ENCODE data around the gene BIRC2. TPM values are rescaled to one million over a fixed set of nuclear protein-coding genes. Genes with fewer than 3 reads are reported as not detected.
A peak's percentile ranks its signal among the peaks of the same experiment; 100 is the strongest.

Gene BIRC2
- total and polyA plus RNA-seq, 9 of the 15 experiments (the other 6 are each of a cell fraction or from before 2014, with no cell fraction given): 14.3 to 45.9 (median 20.7) TPM

DNA sequence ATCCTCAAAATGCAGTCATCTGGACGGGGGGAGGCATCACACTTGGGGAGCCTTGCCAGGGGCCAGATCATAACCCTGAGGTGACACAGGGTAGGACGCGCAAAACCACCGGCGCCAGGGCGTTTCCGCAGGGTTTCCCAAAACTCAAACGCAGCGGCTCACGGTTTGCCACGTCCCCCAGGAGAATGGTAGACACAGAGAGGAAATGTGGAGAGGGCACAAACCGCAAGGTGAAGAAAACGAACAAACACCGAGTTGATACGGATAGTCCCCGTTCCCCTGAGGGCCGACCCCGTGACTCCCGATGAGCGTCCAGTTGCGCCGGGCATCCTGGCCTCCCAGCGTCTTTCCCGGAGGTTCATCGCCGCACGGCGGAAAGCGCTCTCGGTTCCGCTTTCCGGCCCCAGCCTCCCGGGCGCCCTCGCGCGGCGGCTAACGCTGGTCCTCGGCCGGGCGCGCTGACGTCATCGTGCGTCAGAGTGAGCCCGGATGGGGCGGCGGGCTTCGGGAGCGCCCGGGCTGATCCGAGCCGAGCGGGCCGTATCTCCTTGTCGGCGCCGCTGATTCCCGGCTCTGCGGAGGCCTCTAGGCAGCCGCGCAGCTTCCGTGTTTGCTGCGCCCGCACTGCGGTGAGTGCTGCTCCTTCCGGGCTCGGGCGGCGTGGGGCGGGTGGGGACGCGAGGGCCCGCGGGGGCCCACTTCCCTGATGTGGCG, at the start of gene BIRC2 (continued):
- TF ChIP-seq, protein P1, sequence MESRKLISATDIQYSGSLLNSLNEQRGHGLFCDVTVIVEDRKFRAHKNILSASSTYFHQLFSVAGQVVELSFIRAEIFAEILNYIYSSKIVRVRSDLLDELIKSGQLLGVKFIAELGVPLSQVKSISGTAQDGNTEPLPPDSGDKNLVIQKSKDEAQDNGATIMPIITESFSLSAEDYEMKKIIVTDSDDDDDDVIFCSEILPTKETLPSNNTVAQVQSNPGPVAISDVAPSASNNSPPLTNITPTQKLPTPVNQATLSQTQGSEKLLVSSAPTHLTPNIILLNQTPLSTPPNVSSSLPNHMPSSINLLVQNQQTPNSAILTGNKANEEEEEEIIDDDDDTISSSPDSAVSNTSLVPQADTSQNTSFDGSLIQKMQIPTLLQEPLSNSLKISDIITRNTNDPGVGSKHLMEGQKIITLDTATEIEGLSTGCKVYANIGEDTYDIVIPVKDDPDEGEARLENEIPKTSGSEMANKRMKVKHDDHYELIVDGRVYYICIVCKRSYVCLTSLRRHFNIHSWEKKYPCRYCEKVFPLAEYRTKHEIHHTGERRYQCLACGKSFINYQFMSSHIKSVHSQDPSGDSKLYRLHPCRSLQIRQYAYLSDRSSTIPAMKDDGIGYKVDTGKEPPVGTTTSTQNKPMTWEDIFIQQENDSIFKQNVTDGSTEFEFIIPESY (CRISPR knock-in tag; IDR thresholded peaks at IDR 0.05): 0 out of 2 replicates have a peak, but pooled peaks have one; percentile 41
- no peak for TF ChIP-seq ASH1L (IDR thresholded peaks at IDR 0.05; ENCODE audit: borderline replicate concordance, low read depth, partially characterized antibody)
- TF ChIP-seq NCOA1 (IDR thresholded peaks at IDR 0.05; ENCODE audit: low read depth): peak; percentile 25; the same call in 1 of the 2 replicates
- TF ChIP-seq HMG20A (CRISPR knock-in tag; conservative IDR thresholded peaks at IDR 0.05): no peak
- peak; percentile 34; the same call in 1 of the 2 replicates for TF ChIP-seq MTA1 (IDR thresholded peaks at IDR 0.05; ENCODE audit: borderline replicate concordance)
- TF ChIP-seq, protein P2, sequence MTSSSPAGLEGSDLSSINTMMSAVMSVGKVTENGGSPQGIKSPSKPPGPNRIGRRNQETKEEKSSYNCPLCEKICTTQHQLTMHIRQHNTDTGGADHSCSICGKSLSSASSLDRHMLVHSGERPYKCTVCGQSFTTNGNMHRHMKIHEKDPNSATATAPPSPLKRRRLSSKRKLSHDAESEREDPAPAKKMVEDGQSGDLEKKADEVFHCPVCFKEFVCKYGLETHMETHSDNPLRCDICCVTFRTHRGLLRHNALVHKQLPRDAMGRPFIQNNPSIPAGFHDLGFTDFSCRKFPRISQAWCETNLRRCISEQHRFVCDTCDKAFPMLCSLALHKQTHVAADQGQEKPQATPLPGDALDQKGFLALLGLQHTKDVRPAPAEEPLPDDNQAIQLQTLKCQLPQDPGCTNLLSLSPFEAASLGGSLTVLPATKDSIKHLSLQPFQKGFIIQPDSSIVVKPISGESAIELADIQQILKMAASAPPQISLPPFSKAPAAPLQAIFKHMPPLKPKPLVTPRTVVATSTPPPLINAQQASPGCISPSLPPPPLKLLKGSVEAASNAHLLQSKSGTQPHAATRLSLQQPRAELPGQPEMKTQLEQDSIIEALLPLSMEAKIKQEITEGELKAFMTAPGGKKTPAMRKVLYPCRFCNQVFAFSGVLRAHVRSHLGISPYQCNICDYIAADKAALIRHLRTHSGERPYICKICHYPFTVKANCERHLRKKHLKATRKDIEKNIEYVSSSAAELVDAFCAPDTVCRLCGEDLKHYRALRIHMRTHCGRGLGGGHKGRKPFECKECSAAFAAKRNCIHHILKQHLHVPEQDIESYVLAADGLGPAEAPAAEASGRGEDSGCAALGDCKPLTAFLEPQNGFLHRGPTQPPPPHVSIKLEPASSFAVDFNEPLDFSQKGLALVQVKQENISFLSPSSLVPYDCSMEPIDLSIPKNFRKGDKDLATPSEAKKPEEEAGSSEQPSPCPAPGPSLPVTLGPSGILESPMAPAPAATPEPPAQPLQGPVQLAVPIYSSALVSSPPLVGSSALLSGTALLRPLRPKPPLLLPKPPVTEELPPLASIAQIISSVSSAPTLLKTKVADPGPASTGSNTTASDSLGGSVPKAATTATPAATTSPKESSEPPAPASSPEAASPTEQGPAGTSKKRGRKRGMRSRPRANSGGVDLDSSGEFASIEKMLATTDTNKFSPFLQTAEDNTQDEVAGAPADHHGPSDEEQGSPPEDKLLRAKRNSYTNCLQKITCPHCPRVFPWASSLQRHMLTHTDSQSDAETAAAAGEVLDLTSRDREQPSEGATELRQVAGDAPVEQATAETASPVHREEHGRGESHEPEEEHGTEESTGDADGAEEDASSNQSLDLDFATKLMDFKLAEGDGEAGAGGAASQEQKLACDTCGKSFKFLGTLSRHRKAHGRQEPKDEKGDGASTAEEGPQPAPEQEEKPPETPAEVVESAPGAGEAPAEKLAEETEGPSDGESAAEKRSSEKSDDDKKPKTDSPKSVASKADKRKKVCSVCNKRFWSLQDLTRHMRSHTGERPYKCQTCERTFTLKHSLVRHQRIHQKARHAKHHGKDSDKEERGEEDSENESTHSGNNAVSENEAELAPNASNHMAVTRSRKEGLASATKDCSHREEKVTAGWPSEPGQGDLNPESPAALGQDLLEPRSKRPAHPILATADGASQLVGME (CRISPR knock-in tag; IDR thresholded peaks at IDR 0.05): peak; percentile 58; the same call in 1 of the 2 replicates
- TF ChIP-seq NR2F6 (CRISPR knock-in tag; IDR thresholded peaks at IDR 0.05): 0 out of 2 replicates have a peak, but pooled peaks have one; percentile 26
- TF ChIP-seq FOXP1 (CRISPR knock-in tag; IDR thresholded peaks at IDR 0.05): no peak
- no peak for TF ChIP-seq ZNF436 (CRISPR knock-in tag; IDR thresholded peaks at IDR 0.05)
- TF ChIP-seq ZKSCAN3 (CRISPR knock-in tag; IDR thresholded peaks at IDR 0.05): no peak
- no peak for TF ChIP-seq KAT8 (IDR thresholded peaks at IDR 0.05; ENCODE audit: low read depth)
- TF ChIP-seq ESRRB (CRISPR knock-in tag; IDR thresholded peaks at IDR 0.05; ENCODE audit: borderline replicate concordance): no peak
- TF ChIP-seq IRF2 (CRISPR knock-in tag; IDR thresholded peaks at IDR 0.05): no peak
- peak; percentile 41; the same call in 1 of the 2 replicates for TF ChIP-seq EP300 (IDR thresholded peaks at IDR 0.05; ENCODE audit: low read length)
- peak; percentile 60 for TF ChIP-seq RAD51 (IDR thresholded peaks at IDR 0.05; ENCODE audit: borderline replicate concordance, low read depth)
- no peak for TF ChIP-seq SREBF1 (IDR thresholded peaks at IDR 0.05; ENCODE audit: borderline replicate concordance, low read depth, low read length)
- TF ChIP-seq ZBTB11 (CRISPR knock-in tag; IDR thresholded peaks at IDR 0.05): peak in 2 of 3 experiments; percentile 49 to 88; a peak in 2 of 6 replicates

Measured in K562 (cell line).